Keratinocyte (primary cell): Measurements from ENCODE around the gene MFSD6L. TPM values are rescaled to one million over a fixed set of nuclear protein-coding genes. Genes with fewer than 3 reads are reported as not detected.

Source experiments
- DNase-seq: peaks from one replicate; pipeline ENCODE4 v3.0.0-alpha.2; 2011; ENCODE audit warnings: low read depth, missing footprints, low spot score
- FAIRE-seq: peaks from 2 replicates; lab custom pipeline; 2011; peaks lifted over from hg19 to GRCh38; lab: Jason Lieb, UNC
- H2AFZ ChIP-seq: 2 replicates; pipeline ENCODE4 v1.6.0; 2012; ENCODE audit warnings: low read length, control low read depth, inconsistent platforms; ENCODE audit not compliant: control insufficient read depth
- H3K27ac ChIP-seq: 2 replicates; pipeline ENCODE4 v1.5.1; 2011; ENCODE audit warnings: low read length; ENCODE audit not compliant: control insufficient read depth, insufficient read depth
- H3K27me3 ChIP-seq: 3 replicates; pipeline ENCODE4 v1.6.0; 2011; ENCODE audit warnings: low read length; ENCODE audit not compliant: control insufficient read depth, insufficient read depth; ENCODE audit errors: extremely low read depth
- H3K36me3 ChIP-seq, 2 experiments: 2 replicates in 1 of 2; 3 replicates in 1 of 2; pipeline ENCODE4 v1.5.1; 2011; ENCODE audit warnings: low read length in 2 of 2, mild to moderate bottlenecking in 1 of 2; ENCODE audit not compliant: control insufficient read depth in 2 of 2, insufficient read depth in 2 of 2; ENCODE audit errors: extremely low read depth in 1 of 2
- H3K4me1 ChIP-seq: 3 replicates; pipeline ENCODE4 v1.5.1; 2011; ENCODE audit warnings: low read length; ENCODE audit not compliant: control insufficient read depth, insufficient read depth; ENCODE audit errors: extremely low read depth
- H3K4me2 ChIP-seq: 3 replicates; pipeline ENCODE4 v1.6.0; 2011; ENCODE audit warnings: low read depth, low read length; ENCODE audit not compliant: control insufficient read depth, insufficient read depth; ENCODE audit errors: extremely low read depth
- H3K4me3 ChIP-seq, 3 experiments: fragments of 200-600 bp in 1 of 3; sonication (generic) in 1 of 3; 2 replicates in 2 of 3; 3 replicates in 1 of 3; pipeline ENCODE4 v1.5.1; 2011 to 2016; ENCODE audit warnings: low read length in 3 of 3, mild to moderate bottlenecking in 3 of 3, control low read depth in 2 of 3, inconsistent platforms in 1 of 3, low read depth in 1 of 3, mixed read lengths in 1 of 3, mixed run types in 1 of 3, moderate library complexity in 1 of 3; ENCODE audit not compliant: control insufficient read depth in 2 of 3, insufficient read depth in 2 of 3; ENCODE audit errors: extremely low read depth in 1 of 3
- H3K79me2 ChIP-seq: 2 replicates; pipeline ENCODE4 v1.6.0; 2012; ENCODE audit warnings: low read length; ENCODE audit not compliant: control insufficient read depth, insufficient read depth
- H3K9ac ChIP-seq: 3 replicates; pipeline ENCODE4 v1.6.0; 2011; ENCODE audit warnings: low read length; ENCODE audit not compliant: control insufficient read depth, insufficient read depth; ENCODE audit errors: extremely low read depth
- H3K9me1 ChIP-seq: 3 replicates; pipeline ENCODE4 v1.6.0; 2011; ENCODE audit warnings: low read length; ENCODE audit not compliant: control insufficient read depth, insufficient read depth; ENCODE audit errors: extremely low read depth
- H3K9me3 ChIP-seq: 2 replicates; pipeline ENCODE4 v1.5.1; 2012; ENCODE audit warnings: low read depth, low read length; ENCODE audit not compliant: control insufficient read depth
- H4K20me1 ChIP-seq: 3 replicates; pipeline ENCODE4 v1.6.0; 2011; ENCODE audit warnings: low read length; ENCODE audit not compliant: control insufficient read depth, insufficient read depth; ENCODE audit errors: extremely low read depth
- CTCF ChIP-seq, 3 experiments: IDR thresholded peaks in 1 of 3; conservative IDR thresholded peaks in 1 of 3; optimal IDR thresholded peaks in 1 of 3; 2 replicates in 2 of 3; 3 replicates in 1 of 3; pipeline versions ENCODE3 to v1.5.1; 2011; ENCODE audit warnings: low read length in 3 of 3, mild to moderate bottlenecking in 3 of 3, moderate library complexity in 2 of 3, control low read depth in 1 of 3, inconsistent platforms in 1 of 3; ENCODE audit not compliant: insufficient read depth in 2 of 3; ENCODE audit errors: extremely low read depth in 1 of 3
- EZH2 ChIP-seq: IDR thresholded peaks from one replicate; pipeline ENCODE4 v1.6.1; 2012; ENCODE audit warnings: inconsistent platforms, mild to moderate bottlenecking, low read length, moderate library complexity
- dilution Hi-C: fragments of 300-500 bp; cut with MboI; formaldehyde crosslinking; loops from one replicate; pipeline ENCODE4 v1.7.0; 2020; ENCODE audit warnings: low sequenced_read_pairs; ENCODE audit not compliant: extremely low pct_ligation_motif_present
- polyA plus RNA-seq, 5 experiments: library from polyadenylated mRNA; depleted of rRNA in 3 of 5; stranded (reverse) in 3 of 5; stranded (forward) in 1 of 5; unstranded in 1 of 5; fragments of >200 nt; gene quantifications; 1 replicate in 1 of 5; 2 replicates in 3 of 5; 3 replicates in 1 of 5; pipeline versions ENCODE4 v1.2.1 to v1.2.3, GENCODE V29; 2011 to 2012; ENCODE audit warnings: missing spikeins in 2 of 5, low read depth in 1 of 5, low replicate concordance in 1 of 5

Gene MFSD6L
- polyA plus RNA-seq, 1 donor (not counting 4 experiments of a cell fraction or from before 2014, with no cell fraction given) = not detected

DNA sequence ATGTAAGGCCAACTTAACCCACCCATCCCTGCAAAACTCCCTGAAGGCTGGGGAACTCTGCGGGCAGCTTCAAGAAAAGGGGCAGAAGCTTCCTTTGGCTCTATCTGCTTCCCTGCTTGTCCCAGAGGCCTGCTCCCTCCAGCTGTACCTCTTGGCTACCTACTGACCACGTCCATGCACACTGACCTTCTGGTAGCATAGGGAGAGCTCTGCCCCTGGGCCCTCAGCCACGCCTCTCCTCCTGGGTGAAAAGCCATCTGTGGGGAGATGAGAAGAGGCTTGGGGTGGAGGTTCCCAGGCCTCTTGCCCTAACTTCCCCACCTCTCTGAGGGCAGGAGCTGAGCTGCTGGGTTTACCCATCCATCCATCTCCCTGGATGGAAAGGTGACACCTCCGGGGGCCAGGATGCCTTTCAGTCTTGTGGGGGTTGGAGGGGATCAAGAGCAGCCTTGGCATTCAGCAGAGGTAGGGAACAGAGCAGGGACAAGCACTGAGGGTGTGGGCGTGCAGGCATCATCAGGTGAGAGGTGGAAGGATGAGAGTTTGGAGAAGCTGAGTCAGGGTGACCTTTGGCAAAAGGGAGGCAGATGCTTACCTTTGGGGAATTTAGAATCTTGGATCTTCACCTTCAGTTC is 23.4 kb upstream of the MFSD6L start:
- DNase-seq = no peak
- Histone ChIP-seq H3K27me3 (no peaks in the 10 kb centered on the region), H3K36me3 (no peaks in the 10 kb centered on the region), H3K4me2 (no peak overlapping the region), H3K9ac (no peak overlapping the region), H4K20me1 (no peaks in the 10 kb centered on the region), H3K9me3 (no peaks in the 10 kb centered on the region), H2AFZ (no peak overlapping the region), H3K27ac (no peak overlapping the region), H3K4me1 (no peaks in the 10 kb centered on the region), H3K79me2 (no peaks in the 10 kb centered on the region), H3K9me1 (no peaks in the 10 kb centered on the region), H3K4me3 (no peak overlapping the region)
- no peak for FAIRE-seq
- no peak for TF ChIP-seq EZH2
- TF ChIP-seq CTCF (optimal IDR thresholded peaks at IDR 0.05 in 1 of 3, IDR thresholded peaks at IDR 0.05 in 1 of 3, conservative IDR thresholded peaks at IDR 0.05 in 1 of 3; ENCODE audit: extremely low read depth in 1 of 3, insufficient read depth in 2 of 3, low read length in 3 of 3) = no peak
- dilution Hi-C loops = no loop called here

GRCh38 chr17:8821446-8822105 is 22.4 kb upstream of the MFSD6L start:
- H3K4me1 ChIP-seq = no peaks in the 10 kb centered on the region
- H3K9me1 ChIP-seq = no peaks in the 10 kb centered on the region
- DNase-seq (no peak), FAIRE-seq (no peak)
- no peak overlapping the region for H3K4me2 ChIP-seq
- no peak overlapping the region for H3K27ac ChIP-seq
- H3K79me2 ChIP-seq = no peaks in the 10 kb centered on the region
- no peaks in the 10 kb centered on the region for H3K27me3 ChIP-seq
- H3K9me3 ChIP-seq = no peaks in the 10 kb centered on the region
- TF ChIP-seq CTCF (optimal IDR thresholded peaks at IDR 0.05 in 1 of 3, IDR thresholded peaks at IDR 0.05 in 1 of 3, conservative IDR thresholded peaks at IDR 0.05 in 1 of 3; ENCODE audit: extremely low read depth in 1 of 3, insufficient read depth in 2 of 3, low read length in 3 of 3) = no peak
- dilution Hi-C loops = no loop called here
- H3K9ac ChIP-seq = no peak overlapping the region
- H4K20me1 ChIP-seq = no peaks in the 10 kb centered on the region
- H3K36me3 ChIP-seq = no peaks in the 10 kb centered on the region
- H2AFZ ChIP-seq = no peak overlapping the region
- no peak overlapping the region for H3K4me3 ChIP-seq
